CD14-positive monocyte (primary cell): ENCODE measurements around the gene IL13. TPM values are rescaled to one million over a fixed set of nuclear protein-coding genes. Genes with fewer than 3 reads are reported as not detected.

Experiments
- DNase-seq, 3 donors: peaks; one replicate each; pipeline ENCODE4 v3.0.0-alpha.2; 2011 to 2022
- H2AFZ ChIP-seq: 2 replicates; pipeline ENCODE4 v1.6.0; 2012; ENCODE audit warnings: mild to moderate bottlenecking, low read depth, low read length, inconsistent platforms; ENCODE audit not compliant: insufficient read depth, poor library complexity, severe bottlenecking
- H3K27ac ChIP-seq, 2 donors: 1 replicate in 1 of 2; 2 replicates in 1 of 2; pipeline ENCODE4 v1.5.1; 2012 to 2013; ENCODE audit warnings: low read length in 2 of 2, control low read depth in 1 of 2, inconsistent platforms in 1 of 2, low read depth in 1 of 2, mild to moderate bottlenecking in 1 of 2
- H3K27me3 ChIP-seq, 2 donors: one replicate each; pipeline versions ENCODE4 v1.6.0 to v1.6.1; 2011 to 2013; ENCODE audit warnings: low read length in 2 of 2; ENCODE audit not compliant: control insufficient read depth in 2 of 2, insufficient read depth in 2 of 2
- H3K36me3 ChIP-seq, 2 donors: replicated peaks in 1 of 2; 1 replicate in 1 of 2; 2 replicates in 1 of 2; pipeline versions ENCODE4 v1.5.1 to v1.6.1; 2012 to 2013; ENCODE audit warnings: low read length in 2 of 2, control low read depth in 1 of 2, inconsistent platforms in 1 of 2, mild to moderate bottlenecking in 1 of 2; ENCODE audit not compliant: insufficient read depth in 2 of 2, control insufficient read depth in 1 of 2
- H3K4me1 ChIP-seq, 2 donors: 1 replicate in 1 of 2; 2 replicates in 1 of 2; pipeline versions ENCODE4 v1.5.1 to v1.6.1; 2012 to 2013; ENCODE audit warnings: low read length in 2 of 2, control low read depth in 1 of 2, inconsistent platforms in 1 of 2, mild to moderate bottlenecking in 1 of 2, moderate library complexity in 1 of 2; ENCODE audit not compliant: insufficient read depth in 2 of 2, control insufficient read depth in 1 of 2
- H3K4me2 ChIP-seq: replicated peaks from 2 replicates; pipeline ENCODE3; 2012; ENCODE audit warnings: low read length, moderate library complexity, mild to moderate bottlenecking; ENCODE audit not compliant: poor library complexity, severe bottlenecking; ENCODE audit errors: extremely low read depth
- H3K4me3 ChIP-seq, 3 experiments: fragments of 200-600 bp in 1 of 3; sonication (generic) in 1 of 3; replicated peaks in 1 of 3; 1 replicate in 2 of 3; 2 replicates in 1 of 3; pipeline ENCODE4 v1.5.1; 2011 to 2013; ENCODE audit warnings: low read length in 3 of 3, mild to moderate bottlenecking in 3 of 3, control low read depth in 2 of 3, low read depth in 2 of 3, inconsistent platforms in 1 of 3, moderate library complexity in 1 of 3
- H3K79me2 ChIP-seq: 2 replicates; pipeline ENCODE4 v1.6.0; 2012; ENCODE audit warnings: mild to moderate bottlenecking, control low read depth, inconsistent platforms, low read length, moderate library complexity; ENCODE audit not compliant: insufficient read depth
- H3K9ac ChIP-seq: 2 replicates; pipeline ENCODE4 v1.6.0; 2017; ENCODE audit warnings: low read length, mild to moderate bottlenecking; ENCODE audit not compliant: insufficient read depth, poor library complexity, severe bottlenecking
- H3K9me3 ChIP-seq, 2 donors: replicated peaks in 1 of 2; 1 replicate in 1 of 2; 2 replicates in 1 of 2; pipeline versions ENCODE4 v1.5.1 to v1.6.1; 2012 to 2013; ENCODE audit warnings: low read length in 2 of 2, control low read depth in 1 of 2; ENCODE audit not compliant: control insufficient read depth in 1 of 2, insufficient read depth in 1 of 2
- H4K20me1 ChIP-seq: 2 replicates; pipeline ENCODE4 v1.6.0; 2012; ENCODE audit warnings: mild to moderate bottlenecking, low read length, control low read depth, moderate library complexity; ENCODE audit not compliant: insufficient read depth
- H3K27ac Mint-ChIP-seq, 7 donors: one replicate each; pipeline ENCODE4 v1.8.0; 2020; ENCODE audit warnings: mild to moderate bottlenecking in 7 of 7, mixed read lengths in 7 of 7, moderate library complexity in 6 of 7, inconsistent platforms in 2 of 7
- H3K27me3 Mint-ChIP-seq, 3 donors: one replicate each; pipeline ENCODE4 v1.8.0; 2021 to 2022; ENCODE audit warnings: low read depth in 3 of 3, mild to moderate bottlenecking in 3 of 3, mixed read lengths in 3 of 3, moderate library complexity in 3 of 3, inconsistent platforms in 1 of 3
- H3K36me3 Mint-ChIP-seq, 2 donors: one replicate each; pipeline ENCODE4 v1.8.0; 2020; ENCODE audit warnings: mixed read lengths in 2 of 2, inconsistent platforms in 1 of 2, mild to moderate bottlenecking in 1 of 2
- H3K4me1 Mint-ChIP-seq: one replicate; pipeline ENCODE4 v1.8.0; 2020; ENCODE audit warnings: mild to moderate bottlenecking, mixed read lengths
- H3K4me3 Mint-ChIP-seq, 2 donors: one replicate each; pipeline ENCODE4 v1.8.0; 2020; ENCODE audit warnings: mild to moderate bottlenecking in 2 of 2, mixed read lengths in 2 of 2, moderate library complexity in 1 of 2
- H3K9me3 Mint-ChIP-seq, 7 donors: one replicate each; pipeline ENCODE4 v1.8.0; 2020 to 2022; ENCODE audit warnings: mixed read lengths in 7 of 7, mild to moderate bottlenecking in 6 of 7, moderate library complexity in 6 of 7, inconsistent platforms in 2 of 7
- CTCF ChIP-seq: fragments of 200-600 bp; IDR thresholded peaks from one replicate; pipeline ENCODE4 v1.8.0; 2022; ENCODE audit warnings: antibody characterized with exemption, mild to moderate bottlenecking
- WGBS: methylation state at CpG from one replicate; pipeline ENCODE4 v1.1.5; 2013; ENCODE audit warnings: missing lambda C conversion rate; ENCODE audit not compliant: insufficient coverage; 5-methylcytosine and 5-hydroxymethylcytosine counted together
- intact Hi-C, 2 donors: fragments of 100-400 bp; cut with micrococcal nuclease; formaldehyde crosslinking; loops; one replicate each; pipeline versions ENCODE4 v1.15.0 to v1.15.1; 2023
- polyA plus RNA-seq, 3 donors: library from polyadenylated mRNA; depleted of rRNA in 1 of 3; unstranded in 2 of 3; stranded (reverse) in 1 of 3; fragments of 300-500 nt in 2 of 3; fragments of >200 nt in 1 of 3; fragmentation: Illumina TruSeq in 2 of 3; gene quantifications; 1 replicate in 2 of 3; 2 replicates in 1 of 3; pipeline ENCODE4 v1.2.3, GENCODE V29; 2012 to 2021

Gene IL13
- polyA plus RNA-seq, 3 donors: not detected

- H3K9ac ChIP-seq: no peak overlapping the region
- H3K4me2 ChIP-seq: no peak overlapping the region
- no peaks in the 10 kb centered on the region for H3K9me3 ChIP-seq
- no peaks in the 10 kb centered on the region for H3K79me2 ChIP-seq
- Mint-ChIP-seq H3K4me3 (no peak overlapping the region), H3K36me3 (peaks cover 74 to 78% of the 10 kb centered on the region in 2 donors), H3K27me3 (no peaks in the 10 kb centered on the region), H3K4me1 (no peaks in the 10 kb centered on the region), H3K27ac (no peak overlapping the region), H3K9me3 (no peaks in the 10 kb centered on the region)
- intact Hi-C loops: no loop called here
- H3K4me3 ChIP-seq: no peak overlapping the region
- no peak for TF ChIP-seq CTCF
- DNase-seq: no peak
- WGBS: no CpG with 5 or more reads among the region's 2 CpGs
- H3K4me1 ChIP-seq: no peaks in the 10 kb centered on the region
- H4K20me1 ChIP-seq: no peaks in the 10 kb centered on the region
- no peak overlapping the region for H3K27ac ChIP-seq
- H3K27me3 ChIP-seq: no peaks in the 10 kb centered on the region
- no peak overlapping the region for H2AFZ ChIP-seq
- peaks cover 64 to 83% of the 10 kb centered on the region in 2 donors for H3K36me3 ChIP-seq
These were observed 18.3 kb upstream of the IL13 start for GRCh38 chr5:132639706-132640130.

- Histone ChIP-seq H3K27me3 (no peaks in the 10 kb centered on the region), H3K4me1 (no peaks in the 10 kb centered on the region), H3K4me2 (no peak overlapping the region), H3K36me3 (peaks cover 64 to 79% of the 10 kb centered on the region in 2 donors), H3K4me3 (no peak overlapping the region), H4K20me1 (no peaks in the 10 kb centered on the region), H3K9me3 (no peaks in the 10 kb centered on the region), H3K27ac (no peak overlapping the region), H3K9ac (no peak overlapping the region), H3K79me2 (no peaks in the 10 kb centered on the region), H2AFZ (no peak overlapping the region)
- WGBS: 92% methylated on average over 4 of the region's 4 CpGs
- no peaks in the 10 kb centered on the region for H3K4me1 Mint-ChIP-seq
- H3K36me3 Mint-ChIP-seq: peaks cover 70 to 79% of the 10 kb centered on the region in 2 donors
- H3K27ac Mint-ChIP-seq: no peak overlapping the region
- H3K9me3 Mint-ChIP-seq: peaks cover 0 to 2% (median 0%) of the 10 kb centered on the region in 7 donors
- no peak overlapping the region for H3K4me3 Mint-ChIP-seq
- DNase-seq: no peak
- H3K27me3 Mint-ChIP-seq: no peaks in the 10 kb centered on the region
- no peak for TF ChIP-seq CTCF
- intact Hi-C loops: no loop called here
These were observed 17.4 kb upstream of the IL13 start for GRCh38 chr5:132640613-132641012.
